MM.1S (cell line): Measurements from ENCODE around the gene MS4A18.

ENCODE experiments used
- EZH2 ChIP-seq: fragments of 300-600 bp; sonication (generic); optimal IDR thresholded peaks from 2 replicates; pipeline ENCODE3; 2017; ENCODE audit warnings: low read depth, mild to moderate bottlenecking, antibody characterized with exemption, low read length, mixed read lengths
- EZH2phosphoT487 ChIP-seq: fragments of 300-600 bp; sonication (generic); IDR thresholded peaks from 2 replicates; pipeline ENCODE4 v1.6.1; 2018; ENCODE audit warnings: antibody characterized with exemption, low read length
- TF ChIP-seq, protein P1 (sequence below): fragments of 300-600 bp; sonication (generic); IDR thresholded peaks from 2 replicates; pipeline ENCODE4 v1.5.1; 2016; ENCODE audit warnings: antibody characterized with exemption, low read length, mixed read lengths

GRCh38 chr11:60724420-60724819 is at the start of gene MS4A18:
- TF ChIP-seq, protein P1, sequence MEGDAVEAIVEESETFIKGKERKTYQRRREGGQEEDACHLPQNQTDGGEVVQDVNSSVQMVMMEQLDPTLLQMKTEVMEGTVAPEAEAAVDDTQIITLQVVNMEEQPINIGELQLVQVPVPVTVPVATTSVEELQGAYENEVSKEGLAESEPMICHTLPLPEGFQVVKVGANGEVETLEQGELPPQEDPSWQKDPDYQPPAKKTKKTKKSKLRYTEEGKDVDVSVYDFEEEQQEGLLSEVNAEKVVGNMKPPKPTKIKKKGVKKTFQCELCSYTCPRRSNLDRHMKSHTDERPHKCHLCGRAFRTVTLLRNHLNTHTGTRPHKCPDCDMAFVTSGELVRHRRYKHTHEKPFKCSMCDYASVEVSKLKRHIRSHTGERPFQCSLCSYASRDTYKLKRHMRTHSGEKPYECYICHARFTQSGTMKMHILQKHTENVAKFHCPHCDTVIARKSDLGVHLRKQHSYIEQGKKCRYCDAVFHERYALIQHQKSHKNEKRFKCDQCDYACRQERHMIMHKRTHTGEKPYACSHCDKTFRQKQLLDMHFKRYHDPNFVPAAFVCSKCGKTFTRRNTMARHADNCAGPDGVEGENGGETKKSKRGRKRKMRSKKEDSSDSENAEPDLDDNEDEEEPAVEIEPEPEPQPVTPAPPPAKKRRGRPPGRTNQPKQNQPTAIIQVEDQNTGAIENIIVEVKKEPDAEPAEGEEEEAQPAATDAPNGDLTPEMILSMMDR = no peak
- TF ChIP-seq EZH2 = no peak
- TF ChIP-seq EZH2phosphoT487 = no peak
